ENCODE results near the gene PWWP2B.

Gene PWWP2B

GRCh38 chr10:132400547-132401151, 3.6 kb downstream of the PWWP2B start:
- H3K27me3 Mint-ChIP-seq (ENCODE audit: low read depth, poor library complexity), result peaks cover 9% of the 10 kb centered on the region
- no peak for TF ChIP-seq CTCF (IDR thresholded peaks at IDR 0.05)
- peaks cover 2% of the 10 kb centered on the region for H3K36me3 Mint-ChIP-seq (ENCODE audit: low read depth)
- no peak overlapping the region for H3K27ac Mint-ChIP-seq
- no peaks in the 10 kb centered on the region for H3K9me3 Mint-ChIP-seq
- H3K4me1 Mint-ChIP-seq, result peaks cover 19% of the 10 kb centered on the region
- no peak for DNase-seq
- H3K4me3 Mint-ChIP-seq, result no peak overlapping the region

GRCh38 chr10:132401401-132402118, 4.6 kb downstream of the PWWP2B start:
- Mint-ChIP-seq H3K27me3 (ENCODE audit: low read depth, poor library complexity) (peaks cover 9% of the 10 kb centered on the region), H3K4me1 (peaks cover 23% of the 10 kb centered on the region), H3K9me3 (no peaks in the 10 kb centered on the region), H3K4me3 (no peak overlapping the region), H3K36me3 (ENCODE audit: low read depth) (peaks cover 7% of the 10 kb centered on the region), H3K27ac (no peak overlapping the region)
- TF ChIP-seq CTCF (IDR thresholded peaks at IDR 0.05), result no peak
- DNase-seq, result no peak

- DNase-seq, result no peak
- no peak overlapping the region for H3K4me3 Mint-ChIP-seq
Observed at GRCh38 chr10:132402781-132403241, 5.8 kb downstream of the PWWP2B start.

GRCh38 chr10:132403511-132404168, 6.6 kb downstream of the PWWP2B start:
- Mint-ChIP-seq H3K27ac (peak overlapping the region; percentile 86), H3K36me3 (ENCODE audit: low read depth) (peaks cover 7% of the 10 kb centered on the region), H3K27me3 (ENCODE audit: low read depth, poor library complexity) (peaks cover 4% of the 10 kb centered on the region), H3K4me3 (no peak overlapping the region), H3K9me3 (no peaks in the 10 kb centered on the region), H3K4me1 (peaks cover 26% of the 10 kb centered on the region)
- DNase-seq, result no peak
- no peak for TF ChIP-seq CTCF (IDR thresholded peaks at IDR 0.05)

More at GRCh38 chr10:132402781-132403241, 5.8 kb downstream of the PWWP2B start:
- peaks cover 24% of the 10 kb centered on the region for H3K4me1 Mint-ChIP-seq
- no peak overlapping the region for H3K27ac Mint-ChIP-seq
- peaks cover 7% of the 10 kb centered on the region for H3K36me3 Mint-ChIP-seq (ENCODE audit: low read depth)
- TF ChIP-seq CTCF (IDR thresholded peaks at IDR 0.05), result no peak
- H3K27me3 Mint-ChIP-seq (ENCODE audit: low read depth, poor library complexity), result peaks cover 9% of the 10 kb centered on the region
- H3K9me3 Mint-ChIP-seq, result no peaks in the 10 kb centered on the region

- DNase-seq, result no peak
- H3K9me3 Mint-ChIP-seq, result no peaks in the 10 kb centered on the region
- peaks cover 26% of the 10 kb centered on the region for H3K4me1 Mint-ChIP-seq
- no peak for TF ChIP-seq CTCF (IDR thresholded peaks at IDR 0.05)
- peaks cover 4% of the 10 kb centered on the region for H3K27me3 Mint-ChIP-seq (ENCODE audit: low read depth, poor library complexity)
- H3K27ac Mint-ChIP-seq, result no peak overlapping the region
- peaks cover 7% of the 10 kb centered on the region for H3K36me3 Mint-ChIP-seq (ENCODE audit: low read depth)
- H3K4me3 Mint-ChIP-seq, result no peak overlapping the region
Observed at GRCh38 chr10:132404169-132404880, 7.3 kb downstream of the PWWP2B start.

Measured in nephron progenitor cell (in vitro differentiated cells).